Nephron (organoid): ENCODE measurements around the gene TBC1D9.

Source experiments
- H3K27ac Mint-ChIP-seq, 3 experiments: 2 replicates each; pipeline ENCODE4 v1.8.0; 2020; ENCODE audit warnings: mixed read lengths in 3 of 3, mild to moderate bottlenecking in 2 of 3, moderate library complexity in 1 of 3
- H3K27me3 Mint-ChIP-seq: 2 replicates; pipeline ENCODE4 v1.8.0; 2021; ENCODE audit warnings: low read depth, mild to moderate bottlenecking, moderate library complexity, mixed read lengths
- H3K36me3 Mint-ChIP-seq: 2 replicates; pipeline ENCODE4 v1.8.0; 2020; ENCODE audit warnings: low read depth, mixed read lengths
- H3K4me1 Mint-ChIP-seq: 2 replicates; pipeline ENCODE4 v1.8.0; 2020; ENCODE audit warnings: mixed read lengths
- H3K4me3 Mint-ChIP-seq, 3 experiments: 2 replicates each; pipeline ENCODE4 v1.8.0; 2020; ENCODE audit warnings: mild to moderate bottlenecking in 3 of 3, mixed read lengths in 3 of 3, moderate library complexity in 2 of 3
- H3K9me3 Mint-ChIP-seq: 2 replicates; pipeline ENCODE4 v1.8.0; 2020; ENCODE audit warnings: mixed read lengths
- TF ChIP-seq, protein P1 (sequence below), 3 experiments: fragments of 200-600 bp; sonication (generic); IDR thresholded peaks; one replicate each; pipeline ENCODE4 v1.5.0; 2021; ENCODE audit warnings: antibody characterized with exemption in 3 of 3; ENCODE audit not compliant: unreplicated experiment in 3 of 3

Gene TBC1D9

DNA sequence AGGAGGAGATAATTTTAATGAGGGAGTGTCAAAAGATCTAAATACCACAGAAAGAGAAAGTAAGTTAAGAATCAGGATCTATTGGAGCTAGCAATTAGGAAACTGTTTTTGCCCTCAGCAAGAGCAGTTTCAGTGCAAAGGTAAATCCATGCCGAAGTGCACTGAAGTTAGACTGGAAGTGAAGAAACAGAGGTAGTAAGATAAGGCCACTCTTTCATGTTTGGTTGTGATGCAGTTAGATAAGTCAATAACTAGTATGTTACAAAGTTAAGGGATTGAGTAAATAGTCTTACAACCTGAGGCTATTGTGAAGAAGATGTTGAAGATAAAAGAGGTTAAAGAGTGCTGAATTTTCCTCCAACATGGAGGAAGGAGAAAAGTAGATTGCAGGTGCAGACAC lies 140.7 kb downstream of the TBC1D9 start:
- Mint-ChIP-seq H3K36me3 (no peaks in the 10 kb centered on the region), H3K4me1 (no peaks in the 10 kb centered on the region), H3K27ac (no peak overlapping the region), H3K27me3 (no peaks in the 10 kb centered on the region), H3K9me3 (no peaks in the 10 kb centered on the region), H3K4me3 (no peak overlapping the region)
- TF ChIP-seq, protein P1, sequence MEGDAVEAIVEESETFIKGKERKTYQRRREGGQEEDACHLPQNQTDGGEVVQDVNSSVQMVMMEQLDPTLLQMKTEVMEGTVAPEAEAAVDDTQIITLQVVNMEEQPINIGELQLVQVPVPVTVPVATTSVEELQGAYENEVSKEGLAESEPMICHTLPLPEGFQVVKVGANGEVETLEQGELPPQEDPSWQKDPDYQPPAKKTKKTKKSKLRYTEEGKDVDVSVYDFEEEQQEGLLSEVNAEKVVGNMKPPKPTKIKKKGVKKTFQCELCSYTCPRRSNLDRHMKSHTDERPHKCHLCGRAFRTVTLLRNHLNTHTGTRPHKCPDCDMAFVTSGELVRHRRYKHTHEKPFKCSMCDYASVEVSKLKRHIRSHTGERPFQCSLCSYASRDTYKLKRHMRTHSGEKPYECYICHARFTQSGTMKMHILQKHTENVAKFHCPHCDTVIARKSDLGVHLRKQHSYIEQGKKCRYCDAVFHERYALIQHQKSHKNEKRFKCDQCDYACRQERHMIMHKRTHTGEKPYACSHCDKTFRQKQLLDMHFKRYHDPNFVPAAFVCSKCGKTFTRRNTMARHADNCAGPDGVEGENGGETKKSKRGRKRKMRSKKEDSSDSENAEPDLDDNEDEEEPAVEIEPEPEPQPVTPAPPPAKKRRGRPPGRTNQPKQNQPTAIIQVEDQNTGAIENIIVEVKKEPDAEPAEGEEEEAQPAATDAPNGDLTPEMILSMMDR (IDR thresholded peaks at IDR 0.05; ENCODE audit: unreplicated experiment in 3 of 3) = no peak

DNA sequence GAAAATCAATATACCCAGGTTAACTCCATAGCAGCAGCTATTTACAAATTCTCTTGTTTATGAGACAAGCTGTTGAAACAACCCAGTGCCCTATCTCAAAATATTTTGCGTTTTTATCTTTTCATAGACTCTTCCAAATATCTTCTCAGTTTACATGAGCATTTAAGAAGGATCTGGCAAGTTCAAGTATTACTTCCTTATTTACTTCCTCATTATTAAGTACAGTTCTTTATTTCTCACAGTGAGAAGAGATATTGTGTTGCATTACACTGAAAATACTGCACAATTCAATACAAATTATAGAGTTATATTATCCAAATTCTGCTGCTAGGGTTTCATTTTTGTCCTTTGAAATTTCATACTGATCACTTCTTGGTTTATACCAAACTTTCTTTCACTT lies 143.8 kb downstream of the TBC1D9 start:
- Mint-ChIP-seq H3K27ac (no peak overlapping the region), H3K36me3 (no peaks in the 10 kb centered on the region), H3K4me3 (no peak overlapping the region), H3K9me3 (no peaks in the 10 kb centered on the region), H3K4me1 (peaks cover 4% of the 10 kb centered on the region), H3K27me3 (no peaks in the 10 kb centered on the region)
- TF ChIP-seq, protein P1 (IDR thresholded peaks at IDR 0.05; ENCODE audit: unreplicated experiment in 3 of 3) = no peak

DNA sequence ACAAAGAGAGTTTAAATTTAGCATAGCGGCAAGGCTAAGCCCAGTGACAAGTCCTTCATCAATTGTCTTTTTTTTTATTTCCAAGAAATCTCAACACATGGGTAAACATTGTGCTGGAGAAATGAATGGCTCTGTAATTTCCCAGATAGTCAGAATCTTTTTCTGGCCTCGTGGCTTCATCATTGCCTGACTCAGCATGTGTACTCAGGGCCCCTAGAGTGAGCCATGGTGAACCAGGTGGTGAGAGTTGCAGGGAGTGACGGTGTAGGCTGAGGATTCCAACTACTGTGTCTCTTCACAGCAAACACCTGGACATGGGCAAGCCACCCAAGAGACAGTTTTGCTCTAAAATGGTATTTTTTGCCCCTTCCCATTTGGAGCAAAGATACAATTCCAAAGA lies 144.3 kb downstream of the TBC1D9 start:
- TF ChIP-seq, protein P1 (IDR thresholded peaks at IDR 0.05; ENCODE audit: unreplicated experiment in 3 of 3) = no peak
- Mint-ChIP-seq H3K4me3 (no peak overlapping the region), H3K36me3 (no peaks in the 10 kb centered on the region), H3K27me3 (no peaks in the 10 kb centered on the region), H3K4me1 (peaks cover 4% of the 10 kb centered on the region), H3K27ac (no peak overlapping the region), H3K9me3 (no peaks in the 10 kb centered on the region)

DNA sequence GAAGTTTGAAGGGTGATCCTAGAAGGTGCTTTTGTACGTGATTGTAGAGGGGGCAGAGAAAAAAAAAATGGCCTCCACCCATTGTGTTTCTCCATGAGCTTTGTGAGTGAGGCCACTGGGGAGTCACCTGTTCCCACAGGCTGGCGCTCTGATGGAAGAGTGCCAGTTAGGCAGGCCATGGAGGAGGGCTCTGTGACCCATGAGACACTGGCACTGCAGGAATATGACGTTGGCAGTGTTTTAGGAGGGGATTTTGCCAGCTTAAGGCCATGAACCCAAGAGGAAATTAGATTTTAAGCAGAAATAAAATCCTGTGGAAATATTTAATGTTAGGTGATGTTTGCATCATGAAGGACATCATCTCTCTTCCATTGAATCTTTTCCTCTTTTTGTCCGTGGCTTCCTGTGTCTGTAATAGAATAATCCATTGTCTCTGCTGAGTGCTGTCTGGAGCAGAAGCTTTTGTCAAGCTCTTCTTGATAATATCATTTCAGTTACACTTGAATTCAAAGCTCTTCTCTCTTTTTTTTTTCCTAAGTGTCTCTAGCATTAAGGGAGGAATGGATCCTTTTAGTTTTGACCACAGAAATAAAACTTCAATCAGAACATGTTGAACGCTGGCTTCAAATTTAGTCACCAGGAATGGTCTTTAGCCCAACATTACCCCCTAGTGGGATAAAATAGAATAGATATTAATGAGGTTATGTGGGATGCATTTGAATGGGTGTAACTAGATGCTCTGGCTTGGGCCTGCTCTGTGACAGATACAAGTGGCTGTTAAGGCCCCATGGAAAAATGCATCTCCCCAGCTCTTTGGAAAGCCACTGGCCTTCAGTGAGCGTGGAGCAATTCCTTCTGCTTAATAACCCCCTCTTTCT lies 146.4 kb downstream of the TBC1D9 start:
- no peak overlapping the region for H3K4me3 Mint-ChIP-seq
- H3K36me3 Mint-ChIP-seq = no peaks in the 10 kb centered on the region
- no peaks in the 10 kb centered on the region for H3K9me3 Mint-ChIP-seq
- no peaks in the 10 kb centered on the region for H3K27me3 Mint-ChIP-seq
- H3K27ac Mint-ChIP-seq = no peak overlapping the region
- peaks cover 4% of the 10 kb centered on the region for H3K4me1 Mint-ChIP-seq
- TF ChIP-seq, protein P1 (IDR thresholded peaks at IDR 0.05; ENCODE audit: unreplicated experiment in 3 of 3) = peak; percentile 53 to 61 (median 55)

DNA sequence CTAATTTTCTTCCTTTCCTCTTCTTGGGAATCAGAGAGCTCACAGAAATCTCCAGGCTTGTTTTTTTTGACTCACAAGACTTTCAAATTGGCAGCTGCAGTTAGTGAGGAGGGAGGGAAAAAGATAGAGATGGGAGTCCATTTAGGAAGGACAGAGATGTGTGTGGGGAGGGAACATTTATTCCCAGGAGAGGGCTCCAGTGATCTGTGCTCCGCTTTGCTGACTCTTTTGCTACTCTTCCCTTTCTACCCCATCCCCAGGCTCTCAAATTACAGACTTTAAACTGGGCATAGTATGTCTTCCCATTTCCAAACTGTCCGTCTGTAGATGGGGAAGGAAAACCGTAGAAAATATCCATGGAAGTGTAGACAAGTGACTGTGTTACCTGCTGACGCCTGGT lies 148.3 kb downstream of the TBC1D9 start:
- Mint-ChIP-seq H3K27me3 (peaks cover 4% of the 10 kb centered on the region), H3K4me3 (no peak overlapping the region), H3K36me3 (no peaks in the 10 kb centered on the region), H3K4me1 (peaks cover 4% of the 10 kb centered on the region), H3K27ac (no peak overlapping the region), H3K9me3 (no peaks in the 10 kb centered on the region)
- TF ChIP-seq, protein P1 (IDR thresholded peaks at IDR 0.05; ENCODE audit: unreplicated experiment in 3 of 3) = no peak

DNA sequence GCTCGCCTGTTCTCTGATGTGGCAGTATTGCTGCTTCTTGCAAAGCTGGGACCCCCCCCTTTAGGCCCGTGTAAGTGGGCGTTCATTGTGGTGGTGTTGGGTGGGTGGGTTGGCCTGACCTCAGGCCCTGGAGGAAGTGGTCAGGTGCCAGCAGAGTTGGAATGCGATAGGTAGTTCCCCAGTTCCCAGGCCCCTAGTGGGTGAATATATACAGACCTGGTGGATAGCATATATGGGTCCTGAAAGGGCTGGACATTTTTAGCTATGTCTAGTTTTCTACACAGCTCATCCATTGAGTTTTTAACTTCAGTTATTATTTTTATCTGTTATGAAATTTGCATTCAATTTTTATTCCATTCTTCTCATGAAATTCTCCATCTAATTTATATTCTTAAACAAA lies 151.6 kb downstream of the TBC1D9 start:
- no peaks in the 10 kb centered on the region for H3K36me3 Mint-ChIP-seq
- peaks cover 7% of the 10 kb centered on the region for H3K27me3 Mint-ChIP-seq
- TF ChIP-seq, protein P1 (IDR thresholded peaks at IDR 0.05; ENCODE audit: unreplicated experiment in 3 of 3) = no peak
- no peak overlapping the region for H3K27ac Mint-ChIP-seq
- no peaks in the 10 kb centered on the region for H3K9me3 Mint-ChIP-seq
- H3K4me3 Mint-ChIP-seq = no peak overlapping the region
- H3K4me1 Mint-ChIP-seq = no peaks in the 10 kb centered on the region
